Tibial artery (tissue), 4 donors: Measurements from ENCODE around the gene NTM.

ENCODE experiments used
- DNase-seq, 2 donors: peaks; one replicate each; pipeline ENCODE4 v3.0.0-alpha.2; 2019
- H3K27ac ChIP-seq, 2 donors: fragments of 200-600 bp; sonication (generic) in 1 of 2; 1 replicate in 1 of 2; 2 replicates in 1 of 2; pipeline ENCODE4 v1.5.1; 2018 to 2019; ENCODE audit warnings: mild to moderate bottlenecking in 1 of 2
- H3K27me3 ChIP-seq, 2 donors: fragments of 200-600 bp; sonication (generic) in 1 of 2; one replicate each; pipeline versions ENCODE4 v1.5.1 to v1.6.0; 2016 to 2019
- H3K36me3 ChIP-seq, 3 donors: fragments of 200-600 bp; sonication (generic) in 2 of 3; one replicate each; pipeline ENCODE4 v1.5.1; 2016 to 2019; ENCODE audit warnings: mild to moderate bottlenecking in 2 of 3
- H3K4me1 ChIP-seq, 4 donors: fragments of 200-600 bp; sonication (generic) in 2 of 4; 1 replicate in 3 of 4; 2 replicates in 1 of 4; pipeline ENCODE4 v1.5.1; 2016 to 2019
- H3K4me3 ChIP-seq, 2 donors: fragments of 200-600 bp; sonication (generic) in 1 of 2; 1 replicate in 1 of 2; 2 replicates in 1 of 2; pipeline ENCODE4 v1.5.1; 2018 to 2019; ENCODE audit warnings: mild to moderate bottlenecking in 2 of 2
- H3K9me3 ChIP-seq, 3 donors: fragments of 200-600 bp; sonication (generic) in 1 of 3; one replicate each; pipeline ENCODE4 v1.5.1; 2016 to 2019
- CTCF ChIP-seq, 2 experiments: fragments of 200-600 bp in 1 of 2; fragments of 450-650 bp in 1 of 2; IDR thresholded peaks; one replicate each; pipeline ENCODE4 v1.5.1; 2017 to 2019; ENCODE audit warnings: antibody characterized with exemption in 2 of 2, mild to moderate bottlenecking in 1 of 2, moderate library complexity in 1 of 2
- intact Hi-C: fragments of 100-400 bp; cut with DNase I; formaldehyde crosslinking; loops from one replicate; pipeline ENCODE4 v1.15.0; 2023; ENCODE audit warnings: low total_unique reads

Gene NTM

GRCh38 chr11:131568318-131568717 is 197.9 kb downstream of the NTM start:
- H3K27ac ChIP-seq, result no peak overlapping the region
- no peaks in the 10 kb centered on the region for H3K4me1 ChIP-seq
- H3K36me3 ChIP-seq, result no peaks in the 10 kb centered on the region
- no peak for TF ChIP-seq CTCF (IDR thresholded peaks at IDR 0.05)
- H3K9me3 ChIP-seq, result no peaks in the 10 kb centered on the region
- DNase-seq, result no peak
- H3K27me3 ChIP-seq, result peaks cover 0 to 3% of the 10 kb centered on the region in 2 donors
- H3K4me3 ChIP-seq, result no peak overlapping the region
- intact Hi-C loops, result no loop called here

- Histone ChIP-seq H3K4me1 (no peaks in the 10 kb centered on the region), H3K27ac (no peak overlapping the region), H3K4me3 (no peak overlapping the region), H3K27me3 (peaks cover 0 to 3% of the 10 kb centered on the region in 2 donors), H3K36me3 (no peaks in the 10 kb centered on the region), H3K9me3 (no peaks in the 10 kb centered on the region)
- TF ChIP-seq CTCF (IDR thresholded peaks at IDR 0.05), result no peak
- no peak for DNase-seq
- intact Hi-C loops, result no loop called here
Measured at GRCh38 chr11:131571571-131571970, 201.2 kb downstream of the NTM start.

- intact Hi-C loops, result no loop called here
- Histone ChIP-seq H3K36me3 (no peaks in the 10 kb centered on the region), H3K4me1 (no peaks in the 10 kb centered on the region), H3K9me3 (no peaks in the 10 kb centered on the region), H3K27ac (no peak overlapping the region), H3K27me3 (no peaks in the 10 kb centered on the region), H3K4me3 (no peak overlapping the region)
- no peak for DNase-seq
- no peak for TF ChIP-seq CTCF (IDR thresholded peaks at IDR 0.05)
Measured at GRCh38 chr11:131572423-131572822, 202.0 kb downstream of the NTM start.

- H3K9me3 ChIP-seq, result no peaks in the 10 kb centered on the region
- H3K4me1 ChIP-seq, result no peaks in the 10 kb centered on the region
- H3K36me3 ChIP-seq, result no peaks in the 10 kb centered on the region
- H3K27ac ChIP-seq, result no peak overlapping the region
- intact Hi-C loops, result no loop called here
- H3K4me3 ChIP-seq, result no peak overlapping the region
- TF ChIP-seq CTCF (IDR thresholded peaks at IDR 0.05), result no peak
- H3K27me3 ChIP-seq, result peaks cover 0 to 2% of the 10 kb centered on the region in 2 donors
- no peak for DNase-seq
Measured at GRCh38 chr11:131579932-131580387, 209.5 kb downstream of the NTM start.

- H3K4me1 ChIP-seq, result no peaks in the 10 kb centered on the region
- TF ChIP-seq CTCF (IDR thresholded peaks at IDR 0.05), result no peak
- no peak overlapping the region for H3K27ac ChIP-seq
- intact Hi-C loops, result no loop called here
- peaks cover 0 to 4% of the 10 kb centered on the region in 2 donors for H3K27me3 ChIP-seq
- H3K9me3 ChIP-seq, result no peaks in the 10 kb centered on the region
- H3K36me3 ChIP-seq, result no peaks in the 10 kb centered on the region
- H3K4me3 ChIP-seq, result no peak overlapping the region
- no peak for DNase-seq
Measured at GRCh38 chr11:131580476-131580875, 210.1 kb downstream of the NTM start.

- Histone ChIP-seq H3K4me3 (no peak overlapping the region), H3K9me3 (no peaks in the 10 kb centered on the region), H3K4me1 (no peaks in the 10 kb centered on the region), H3K27me3 (peaks cover 0 to 4% of the 10 kb centered on the region in 2 donors), H3K36me3 (no peaks in the 10 kb centered on the region), H3K27ac (no peak overlapping the region)
- DNase-seq, result no peak
- TF ChIP-seq CTCF (IDR thresholded peaks at IDR 0.05), result no peak
- intact Hi-C loops, result no loop called here
Measured at GRCh38 chr11:131581046-131581445, 210.6 kb downstream of the NTM start.
